Jurkat, Clone E6-1 (cell line): ENCODE data around the gene KCNK6.

Source experiments
- DNase-seq: peaks from one replicate; pipeline ENCODE4 v3.0.0-alpha.2; 2011; ENCODE audit warnings: low read depth, low spot score
- H3K4me3 ChIP-seq: 2 replicates; pipeline ENCODE4 v1.5.1; 2011; ENCODE audit warnings: mild to moderate bottlenecking, low read length, control low read depth, moderate library complexity

KCNK6 gene

GRCh38 chr19:38377052-38377451, 57.4 kb downstream of the KCNK6 start:
- no peak overlapping the region for H3K4me3 ChIP-seq
- no peak for DNase-seq

GRCh38 chr19:38378866-38379265, 59.2 kb downstream of the KCNK6 start:
- no peak for DNase-seq
- no peak overlapping the region for H3K4me3 ChIP-seq

- no peak overlapping the region for H3K4me3 ChIP-seq
- DNase-seq = no peak
These were observed 61.5 kb downstream of the KCNK6 start for GRCh38 chr19:38381138-38381537.
